KMS-11 (cell line): ENCODE measurements around the gene SVOPL.

Source experiments
- H2AFZ ChIP-seq: fragments of 200-600 bp; sonication (generic); 2 replicates; pipeline ENCODE4 v1.6.1; 2016; ENCODE audit warnings: antibody characterized with exemption, mixed run types, low read depth
- H3K27ac ChIP-seq: fragments of 200-600 bp; sonication (generic); 2 replicates; pipeline ENCODE4 v1.6.1; 2016; ENCODE audit warnings: mild to moderate bottlenecking, mixed run types
- H3K27me3 ChIP-seq: fragments of 200-600 bp; sonication (generic); 2 replicates; pipeline ENCODE4 v1.6.1; 2017; ENCODE audit warnings: mild to moderate bottlenecking, low read depth, mixed run types, moderate library complexity; ENCODE audit not compliant: insufficient read depth
- H3K36me3 ChIP-seq: fragments of 200-600 bp; sonication (generic); 2 replicates; pipeline ENCODE4 v1.6.1; 2017; ENCODE audit warnings: mild to moderate bottlenecking, mixed run types; ENCODE audit not compliant: insufficient read depth
- H3K4me1 ChIP-seq: fragments of 200-600 bp; sonication (generic); 2 replicates; pipeline ENCODE4 v1.6.1; 2016; ENCODE audit warnings: mild to moderate bottlenecking, low read depth, mixed run types; ENCODE audit not compliant: poor library complexity, severe bottlenecking
- H3K4me2 ChIP-seq: fragments of 200-600 bp; sonication (generic); 2 replicates; pipeline ENCODE4 v1.7.0; 2016; ENCODE audit warnings: mild to moderate bottlenecking, mixed run types
- H3K4me3 ChIP-seq: fragments of 200-600 bp; sonication (generic); IDR thresholded peaks from 2 replicates; pipeline ENCODE4 v1.6.1; 2017; ENCODE audit warnings: low read depth, low read length, mixed read lengths; ENCODE audit not compliant: insufficient read depth
- H3K79me2 ChIP-seq: fragments of 200-600 bp; sonication (generic); 2 replicates; pipeline ENCODE4 v1.6.1; 2016; ENCODE audit warnings: low read depth, mixed run types; ENCODE audit not compliant: insufficient read depth
- H3K9ac ChIP-seq: fragments of 200-600 bp; sonication (generic); 2 replicates; pipeline ENCODE4 v1.6.1; 2016; ENCODE audit warnings: mild to moderate bottlenecking, mixed run types
- H4K20me1 ChIP-seq: fragments of 200-600 bp; sonication (generic); 2 replicates; pipeline ENCODE4 v1.6.1; 2016; ENCODE audit warnings: mild to moderate bottlenecking, mixed run types; ENCODE audit not compliant: insufficient read depth
- CTCF ChIP-seq: fragments of 200-600 bp; sonication (generic); conservative IDR thresholded peaks from 2 replicates; pipeline ENCODE4 v1.6.1; 2017; ENCODE audit warnings: low read depth, mild to moderate bottlenecking, antibody characterized with exemption, low read length, moderate library complexity, mixed read lengths

The SVOPL gene

GRCh38 chr7:138630059-138630610 is 71.0 kb downstream of the SVOPL start:
- H3K79me2 ChIP-seq = no peaks in the 10 kb centered on the region
- H3K4me1 ChIP-seq = no peaks in the 10 kb centered on the region
- no peak for TF ChIP-seq CTCF
- H3K4me2 ChIP-seq = no peak overlapping the region
- no peak overlapping the region for H3K4me3 ChIP-seq
- no peaks in the 10 kb centered on the region for H3K27me3 ChIP-seq
- H3K27ac ChIP-seq = no peak overlapping the region
- no peaks in the 10 kb centered on the region for H3K36me3 ChIP-seq
- H2AFZ ChIP-seq = no peak overlapping the region
- H4K20me1 ChIP-seq = no peaks in the 10 kb centered on the region
- no peak overlapping the region for H3K9ac ChIP-seq

- no peak overlapping the region for H3K27ac ChIP-seq
- no peak overlapping the region for H3K4me3 ChIP-seq
These were observed 73.8 kb downstream of the SVOPL start for GRCh38 chr7:138627361-138627760.

GRCh38 chr7:138626846-138627245 is 74.3 kb downstream of the SVOPL start:
- Histone ChIP-seq H3K36me3 (no peaks in the 10 kb centered on the region), H3K27ac (no peak overlapping the region), H3K4me2 (no peak overlapping the region), H2AFZ (no peak overlapping the region), H3K79me2 (no peaks in the 10 kb centered on the region), H3K9ac (no peak overlapping the region), H3K27me3 (no peaks in the 10 kb centered on the region), H4K20me1 (no peaks in the 10 kb centered on the region), H3K4me3 (no peak overlapping the region), H3K4me1 (no peaks in the 10 kb centered on the region)
- TF ChIP-seq CTCF = no peak

More at GRCh38 chr7:138627361-138627760, 73.8 kb downstream of the SVOPL start:
- H4K20me1 ChIP-seq = no peaks in the 10 kb centered on the region
- no peaks in the 10 kb centered on the region for H3K27me3 ChIP-seq
- H3K4me2 ChIP-seq = no peak overlapping the region
- H3K36me3 ChIP-seq = no peaks in the 10 kb centered on the region
- H3K9ac ChIP-seq = no peak overlapping the region
- TF ChIP-seq CTCF = no peak
- H3K4me1 ChIP-seq = no peaks in the 10 kb centered on the region
- no peak overlapping the region for H2AFZ ChIP-seq
- no peaks in the 10 kb centered on the region for H3K79me2 ChIP-seq

- Histone ChIP-seq H2AFZ (no peak overlapping the region), H3K27me3 (no peaks in the 10 kb centered on the region), H4K20me1 (no peaks in the 10 kb centered on the region), H3K9ac (no peak overlapping the region), H3K27ac (no peak overlapping the region), H3K4me3 (no peak overlapping the region), H3K79me2 (no peaks in the 10 kb centered on the region), H3K36me3 (no peaks in the 10 kb centered on the region), H3K4me2 (no peak overlapping the region), H3K4me1 (no peaks in the 10 kb centered on the region)
- TF ChIP-seq CTCF = no peak
These were observed 75.3 kb downstream of the SVOPL start for GRCh38 chr7:138625849-138626230.
